GM13976 (cell line): Measurements from ENCODE around the gene CFAP221.

Source experiments
- DNase-seq: peaks from one replicate; pipeline ENCODE4 v3.0.0; 2012; ENCODE audit warnings: low spot score
- in situ Hi-C: fragments of 300-500 bp; cut with MboI; formaldehyde crosslinking; loops from one replicate; pipeline ENCODE4 v1.12.0; 2022; ENCODE audit warnings: low sequenced_read_pairs, mixed read lengths, inconsistent platforms; ENCODE audit not compliant: unreplicated experiment
- TF ChIP-seq, protein P1 (sequence below): IDR thresholded peaks from 2 replicates; pipeline ENCODE4 v1.5.1; 2012; ENCODE audit warnings: borderline replicate concordance, mild to moderate bottlenecking; ENCODE audit not compliant: insufficient read depth; ENCODE audit errors: extremely low read depth, missing control alignments, control extremely low read depth

Gene CFAP221

DNA sequence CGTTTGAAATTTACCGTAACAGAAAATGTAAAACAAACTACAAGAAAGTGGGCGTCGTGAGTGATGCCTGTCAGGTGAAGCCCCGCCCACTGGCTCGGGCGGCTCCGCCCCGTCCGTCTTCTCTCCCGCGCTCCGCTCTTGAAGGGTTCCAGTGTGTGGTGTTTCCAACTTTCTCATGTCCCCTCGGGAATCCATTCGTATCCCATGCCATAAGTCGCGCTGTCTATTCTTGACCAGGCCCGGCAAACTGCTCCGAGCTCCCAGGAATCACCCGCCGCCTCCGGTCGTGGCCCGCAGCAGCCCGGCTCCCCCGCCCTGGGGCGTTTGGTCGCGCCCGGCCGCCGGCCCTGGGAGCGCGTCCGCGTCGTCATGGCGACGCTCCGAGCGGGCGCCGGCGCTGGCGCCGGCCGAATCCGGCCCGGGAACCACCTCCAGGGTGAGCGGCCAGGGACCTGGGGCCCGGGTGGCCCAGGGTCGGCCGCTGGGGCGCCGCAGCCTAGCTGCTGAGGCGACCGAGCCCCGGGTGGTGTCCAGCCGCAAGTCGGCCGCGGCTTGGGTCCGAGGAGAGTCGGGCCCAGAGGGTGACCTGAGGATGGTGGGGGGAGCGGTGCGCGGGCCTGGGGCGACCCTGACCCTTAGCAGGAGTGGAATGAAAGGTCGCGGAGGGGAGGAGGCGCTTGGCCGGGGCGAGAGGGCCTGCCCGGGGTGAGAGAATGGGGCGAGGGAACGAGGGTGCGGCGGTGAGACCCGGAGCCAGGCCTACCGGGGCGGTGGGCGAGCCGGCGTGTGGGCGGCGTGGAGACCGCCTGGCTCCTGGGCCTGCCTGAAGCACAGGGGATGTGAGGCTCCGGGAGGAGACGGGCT is at the start of gene CFAP221:
TSS of gene CFAP221 (plus strand) at position 375 of the 864 bp plus-strand sequence. CDS start 1,683 bp downstream, outside the sequence.
- TF ChIP-seq, protein P1, sequence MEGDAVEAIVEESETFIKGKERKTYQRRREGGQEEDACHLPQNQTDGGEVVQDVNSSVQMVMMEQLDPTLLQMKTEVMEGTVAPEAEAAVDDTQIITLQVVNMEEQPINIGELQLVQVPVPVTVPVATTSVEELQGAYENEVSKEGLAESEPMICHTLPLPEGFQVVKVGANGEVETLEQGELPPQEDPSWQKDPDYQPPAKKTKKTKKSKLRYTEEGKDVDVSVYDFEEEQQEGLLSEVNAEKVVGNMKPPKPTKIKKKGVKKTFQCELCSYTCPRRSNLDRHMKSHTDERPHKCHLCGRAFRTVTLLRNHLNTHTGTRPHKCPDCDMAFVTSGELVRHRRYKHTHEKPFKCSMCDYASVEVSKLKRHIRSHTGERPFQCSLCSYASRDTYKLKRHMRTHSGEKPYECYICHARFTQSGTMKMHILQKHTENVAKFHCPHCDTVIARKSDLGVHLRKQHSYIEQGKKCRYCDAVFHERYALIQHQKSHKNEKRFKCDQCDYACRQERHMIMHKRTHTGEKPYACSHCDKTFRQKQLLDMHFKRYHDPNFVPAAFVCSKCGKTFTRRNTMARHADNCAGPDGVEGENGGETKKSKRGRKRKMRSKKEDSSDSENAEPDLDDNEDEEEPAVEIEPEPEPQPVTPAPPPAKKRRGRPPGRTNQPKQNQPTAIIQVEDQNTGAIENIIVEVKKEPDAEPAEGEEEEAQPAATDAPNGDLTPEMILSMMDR = no peak
- in situ Hi-C loops = no loop called here
- DNase-seq = peak; percentile 70

DNA sequence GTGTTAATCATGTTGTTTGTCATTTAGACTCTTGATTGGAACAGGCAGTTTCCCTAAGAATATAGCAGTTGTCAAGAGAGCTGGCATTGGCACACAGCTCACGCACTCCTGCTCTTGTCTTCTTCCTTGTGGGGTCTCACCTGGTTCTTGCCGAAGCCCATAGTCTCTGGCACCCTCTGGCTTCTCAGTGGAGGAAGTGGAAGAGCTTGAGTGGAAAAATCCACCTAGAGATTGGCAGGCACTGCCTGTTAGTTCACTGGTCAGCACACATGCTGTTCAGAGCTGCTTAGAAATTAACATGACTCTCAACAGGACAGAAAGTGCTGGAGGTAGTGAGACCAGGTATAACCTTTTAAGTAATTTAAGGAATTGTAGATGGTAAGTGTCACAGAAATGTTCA is 48.3 kb upstream of the CFAP221 start:
- TF ChIP-seq, protein P1 = no peak
- in situ Hi-C loops = loop anchor here (25.0 kb wide), 1 partner anchor 609 kb away; no protein-coding TSS in a partner anchor
- DNase-seq = no peak

DNA sequence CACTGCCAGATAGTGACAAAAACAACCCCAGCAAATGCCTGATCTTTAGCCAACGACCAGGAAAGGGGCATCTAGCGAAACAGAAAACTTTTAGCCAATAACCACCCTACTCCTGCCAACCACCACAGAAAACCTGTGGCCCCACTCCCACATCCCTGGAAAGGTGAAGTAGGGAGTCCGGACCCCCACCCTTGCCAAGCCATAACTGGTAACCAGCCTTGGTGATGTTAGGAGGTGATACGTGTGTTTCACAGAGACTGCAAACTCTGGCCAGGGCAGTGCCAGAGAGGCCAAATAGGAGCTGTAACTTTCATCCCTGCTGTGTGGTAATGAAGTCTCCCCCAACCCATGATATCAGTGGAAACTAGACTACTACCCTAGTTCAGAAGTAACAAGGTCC is 47.6 kb upstream of the CFAP221 start:
- no peak for DNase-seq
- TF ChIP-seq, protein P1 = no peak
- in situ Hi-C loops = loop anchor here (25.0 kb wide), 1 partner anchor 609 kb away; no protein-coding TSS in a partner anchor

DNA sequence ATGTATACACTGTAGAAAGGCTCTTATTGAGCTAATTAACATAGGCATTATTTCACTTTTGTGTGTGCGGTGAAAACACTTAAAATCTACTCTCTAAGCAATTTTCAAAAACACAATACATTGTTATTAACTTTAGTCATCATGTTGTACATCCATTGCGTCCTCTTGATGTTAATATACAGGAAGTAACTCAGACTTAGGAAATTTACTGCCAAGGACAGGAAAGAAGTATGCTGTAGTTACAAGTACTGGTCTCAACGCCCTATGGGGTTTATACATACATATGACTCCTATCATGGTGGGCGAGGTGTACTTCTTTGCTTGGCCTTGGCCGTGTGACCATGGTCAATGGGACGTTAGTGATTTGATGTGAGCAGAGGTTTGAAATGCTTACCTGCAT is 35.5 kb upstream of the CFAP221 start:
- DNase-seq = no peak
- in situ Hi-C loops = no loop called here
- TF ChIP-seq, protein P1 = no peak

DNA sequence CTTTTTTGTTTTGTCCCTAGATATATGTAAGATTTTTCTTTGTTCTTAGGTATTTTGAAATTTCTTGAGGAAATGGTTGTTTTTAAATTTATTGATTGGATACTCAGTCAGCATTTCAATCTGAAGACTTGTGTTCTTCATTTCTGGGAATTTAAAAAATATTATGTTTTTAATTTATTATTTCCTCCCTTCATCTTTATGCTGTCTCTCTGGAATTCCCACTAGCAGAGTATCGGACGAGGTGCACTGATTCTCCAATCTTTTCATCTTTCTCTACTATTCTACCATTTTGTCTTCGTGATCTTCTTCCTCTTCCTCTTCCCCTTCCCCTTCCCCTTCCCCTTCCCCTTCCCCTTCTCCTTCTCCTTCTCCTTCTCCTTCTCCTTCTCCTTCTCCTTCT is 32.3 kb upstream of the CFAP221 start:
- TF ChIP-seq, protein P1 = no peak
- in situ Hi-C loops = no loop called here
- DNase-seq = no peak

DNA sequence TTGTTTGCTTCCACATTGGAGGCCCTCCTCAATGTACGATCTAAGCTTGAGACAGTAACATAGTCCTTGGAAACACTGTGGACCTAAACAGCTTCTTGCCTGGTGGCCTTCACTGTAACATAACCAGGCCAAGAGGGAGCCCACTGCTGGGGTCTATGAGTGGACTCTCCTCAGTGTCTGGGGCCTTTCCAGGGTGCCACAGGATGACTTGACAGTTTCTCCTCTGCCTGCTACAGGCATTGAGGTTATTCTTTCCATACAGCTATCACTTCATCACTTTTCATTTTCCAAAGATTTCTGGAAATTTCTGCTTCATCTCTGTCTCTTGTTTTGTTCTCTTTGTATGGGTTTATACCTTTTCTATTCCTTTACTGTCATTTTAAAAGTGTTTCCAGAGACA is 31.3 kb upstream of the CFAP221 start:
- in situ Hi-C loops = no loop called here
- no peak for DNase-seq
- TF ChIP-seq, protein P1 = no peak
